GM23248 (cell line): ENCODE results near the gene KRTAP10-11.

ENCODE experiments used
- EZH2 ChIP-seq: fragments of 200-600 bp; sonication (generic); IDR thresholded peaks from 2 replicates; pipeline ENCODE4 v1.6.1; 2018; ENCODE audit warnings: antibody characterized with exemption, mild to moderate bottlenecking; ENCODE audit not compliant: insufficient read depth, poor library complexity, severe bottlenecking
- EZH2phosphoT487 ChIP-seq: fragments of 200-600 bp; sonication (generic); IDR thresholded peaks from 2 replicates; pipeline ENCODE4 v1.6.1; 2018; ENCODE audit warnings: antibody characterized with exemption, moderate library complexity, mild to moderate bottlenecking, low read depth; ENCODE audit not compliant: insufficient read depth

- TF ChIP-seq EZH2phosphoT487 (no peak), EZH2 (no peak)
Observed at GRCh38 chr21:44626673-44627143, 19.5 kb upstream of the KRTAP10-11 start, which contains the start of gene KRTAP10-9.
